Hematopoietic multipotent progenitor cell (in vitro differentiated cells): ENCODE results near the gene CRB2. TPM values are rescaled to one million over a fixed set of nuclear protein-coding genes. Genes with fewer than 3 reads are reported as not detected.

Experiments used
- DNase-seq, 3 donors: peaks; one replicate each; pipeline ENCODE4 v3.0.0-alpha.2; 2011 to 2015; ENCODE audit warnings: low read depth in 2 of 3, low spot score in 2 of 3
- total RNA-seq: library from RNA; depleted of rRNA; stranded (reverse); fragments of >200 nt; gene quantifications from one replicate; pipeline ENCODE4 v1.2.3, GENCODE V29; 2012

CRB2 gene
- total RNA-seq, 1 donor: under 0.01 TPM

GRCh38 chr9:123361731-123362510 lies 5.9 kb downstream of the CRB2 start:
- DNase-seq: no peak

- DNase-seq: no peak
Measured at GRCh38 chr9:123362856-123363255, 6.9 kb downstream of the CRB2 start.

- no peak for DNase-seq
Measured at GRCh38 chr9:123364241-123364824, 8.3 kb downstream of the CRB2 start.

- no peak for DNase-seq
Measured at GRCh38 chr9:123365287-123365880, 9.4 kb downstream of the CRB2 start.

- DNase-seq: no peak
Measured at GRCh38 chr9:123365881-123366528, 10.0 kb downstream of the CRB2 start.

- DNase-seq: no peak
Measured at GRCh38 chr9:123368023-123368422, 12.0 kb downstream of the CRB2 start.

- DNase-seq: no peak
Measured at GRCh38 chr9:123368536-123369153, 12.6 kb downstream of the CRB2 start.

- no peak for DNase-seq
Measured at GRCh38 chr9:123369296-123369695, 13.3 kb downstream of the CRB2 start.

- DNase-seq: no peak
Measured at GRCh38 chr9:123370108-123370507, 14.1 kb downstream of the CRB2 start.

- DNase-seq: no peak
Measured at GRCh38 chr9:123370526-123371227, 14.7 kb downstream of the CRB2 start.

GRCh38 chr9:123371228-123371584 lies 15.2 kb downstream of the CRB2 start:
- DNase-seq: no peak

GRCh38 chr9:123371805-123372590 lies 16.0 kb downstream of the CRB2 start:
- no peak for DNase-seq

- no peak for DNase-seq
Measured at GRCh38 chr9:123372766-123373446, 16.9 kb downstream of the CRB2 start.

GRCh38 chr9:123373447-123373923 lies 17.5 kb downstream of the CRB2 start:
- DNase-seq: no peak

- DNase-seq: peak in 1 of 3 donors; percentile 28
Measured at GRCh38 chr9:123373946-123374345, 17.9 kb downstream of the CRB2 start.

GRCh38 chr9:123375469-123376132 lies 19.6 kb downstream of the CRB2 start:
- DNase-seq: peak in 1 of 3 donors; percentile 38

- DNase-seq: no peak
Measured at GRCh38 chr9:123376218-123377071, 20.4 kb downstream of the CRB2 start.
